Measurements from ENCODE around the gene TAGLN. TPM values are rescaled to one million over a fixed set of nuclear protein-coding genes. Genes with fewer than 3 reads are reported as not detected.

The TAGLN gene
- total RNA-seq, 2 donors from 2014 or later, result 228 to 412 TPM

DNA sequence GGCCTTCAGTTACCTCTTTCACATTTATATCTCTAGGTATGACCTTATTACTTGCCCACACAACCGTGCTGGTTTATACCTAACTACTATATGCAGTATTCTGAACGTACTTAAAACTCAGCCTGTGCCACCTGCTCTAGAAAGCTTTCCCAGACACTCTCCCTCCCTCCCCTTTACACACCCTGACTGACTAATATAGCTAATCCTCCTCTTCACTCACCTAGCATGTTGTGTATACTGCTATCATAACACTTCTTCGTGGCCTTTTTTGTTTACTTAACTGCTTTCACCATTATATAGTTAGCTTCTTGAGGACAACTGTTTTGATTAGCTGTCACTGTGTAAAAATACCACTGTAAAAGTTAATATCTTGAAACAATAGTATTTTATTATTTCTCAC, 56.8 kb downstream of the TAGLN start:
- Mint-ChIP-seq H3K4me3 (no peak overlapping the region), H3K9me3 (no peaks in the 10 kb centered on the region), H3K4me1 (peaks cover 2% of the 10 kb centered on the region), H3K36me3 (ENCODE audit: low read depth) (peaks cover 67% of the 10 kb centered on the region), H3K27ac (no peak overlapping the region), H3K27me3 (ENCODE audit: insufficient read depth) (no peaks in the 10 kb centered on the region)
- WGBS, 2 experiments (ENCODE audit: insufficient coverage in 1 of 2, insufficient read length in 1 of 2), result 96 to 100% methylated on average over 2 to 3 of the region's 3 CpGs
- H3K4me1 ChIP-seq (ENCODE audit: control insufficient read depth, insufficient read depth, low read length), result no peaks in the 10 kb centered on the region
- TF ChIP-seq, protein P1, sequence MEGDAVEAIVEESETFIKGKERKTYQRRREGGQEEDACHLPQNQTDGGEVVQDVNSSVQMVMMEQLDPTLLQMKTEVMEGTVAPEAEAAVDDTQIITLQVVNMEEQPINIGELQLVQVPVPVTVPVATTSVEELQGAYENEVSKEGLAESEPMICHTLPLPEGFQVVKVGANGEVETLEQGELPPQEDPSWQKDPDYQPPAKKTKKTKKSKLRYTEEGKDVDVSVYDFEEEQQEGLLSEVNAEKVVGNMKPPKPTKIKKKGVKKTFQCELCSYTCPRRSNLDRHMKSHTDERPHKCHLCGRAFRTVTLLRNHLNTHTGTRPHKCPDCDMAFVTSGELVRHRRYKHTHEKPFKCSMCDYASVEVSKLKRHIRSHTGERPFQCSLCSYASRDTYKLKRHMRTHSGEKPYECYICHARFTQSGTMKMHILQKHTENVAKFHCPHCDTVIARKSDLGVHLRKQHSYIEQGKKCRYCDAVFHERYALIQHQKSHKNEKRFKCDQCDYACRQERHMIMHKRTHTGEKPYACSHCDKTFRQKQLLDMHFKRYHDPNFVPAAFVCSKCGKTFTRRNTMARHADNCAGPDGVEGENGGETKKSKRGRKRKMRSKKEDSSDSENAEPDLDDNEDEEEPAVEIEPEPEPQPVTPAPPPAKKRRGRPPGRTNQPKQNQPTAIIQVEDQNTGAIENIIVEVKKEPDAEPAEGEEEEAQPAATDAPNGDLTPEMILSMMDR (conservative IDR thresholded peaks at IDR 0.05), result no peak
- H3K27ac ChIP-seq (ENCODE audit: low read depth, low read length), result no peak overlapping the region
- H3K36me3 ChIP-seq (ENCODE audit: control insufficient read depth, insufficient read depth, low read length), result peaks cover 43% of the 10 kb centered on the region
- H3K9me3 ChIP-seq (ENCODE audit: control insufficient read depth, low read length), result no peaks in the 10 kb centered on the region
- no peak overlapping the region for H3K4me3 ChIP-seq (ENCODE audit: low read length)
- no peak overlapping the region for H3K9ac ChIP-seq (ENCODE audit: extremely low read depth, low read length, poor library complexity, severe bottlenecking)
- H3K27me3 ChIP-seq (ENCODE audit: control insufficient read depth, insufficient read depth, low read length, poor library complexity, severe bottlenecking), result no peaks in the 10 kb centered on the region
- DNase-seq, result no peak

GRCh38 chr11:117256573-117256972, 57.4 kb downstream of the TAGLN start:
- TF ChIP-seq, protein P1 (conservative IDR thresholded peaks at IDR 0.05), result no peak
- Histone ChIP-seq H3K27me3 (ENCODE audit: control insufficient read depth, insufficient read depth, low read length, poor library complexity, severe bottlenecking) (no peaks in the 10 kb centered on the region), H3K27ac (ENCODE audit: low read depth, low read length) (no peak overlapping the region), H3K9ac (ENCODE audit: extremely low read depth, low read length, poor library complexity, severe bottlenecking) (no peak overlapping the region), H3K4me1 (ENCODE audit: control insufficient read depth, insufficient read depth, low read length) (no peaks in the 10 kb centered on the region), H3K4me3 (ENCODE audit: low read length) (no peak overlapping the region), H3K36me3 (ENCODE audit: control insufficient read depth, insufficient read depth, low read length) (peaks cover 45% of the 10 kb centered on the region), H3K9me3 (ENCODE audit: control insufficient read depth, low read length) (no peaks in the 10 kb centered on the region)
- H3K9me3 Mint-ChIP-seq, result no peaks in the 10 kb centered on the region
- 95 to 100% methylated on average over 1 of the region's 2 CpGs for WGBS, 2 experiments (ENCODE audit: insufficient coverage in 1 of 2, insufficient read length in 1 of 2)
- H3K4me1 Mint-ChIP-seq, result peaks cover under 1% of the 10 kb centered on the region
- no peak for DNase-seq
- H3K36me3 Mint-ChIP-seq (ENCODE audit: low read depth), result peaks cover 69% of the 10 kb centered on the region
- no peak overlapping the region for H3K4me3 Mint-ChIP-seq
- no peaks in the 10 kb centered on the region for H3K27me3 Mint-ChIP-seq (ENCODE audit: insufficient read depth)
- H3K27ac Mint-ChIP-seq, result no peak overlapping the region

Other genes with a start within 250 kb of the TAGLN start
- 10 to 100 TPM; 37.2 to 43.5 TPM for gene SIK3, start 100.9 kb upstream of the TAGLN start, total RNA-seq
- 100 to 1,000 TPM; 114 to 115 TPM for gene PAFAH1B2, start 55.1 kb upstream of the TAGLN start, total RNA-seq
- gene SIDT2, start 20.6 kb upstream of the TAGLN start, total RNA-seq, result 10 to 100 TPM; 39.3 to 43.0 TPM
- 10 to 100 TPM; 56.5 to 58.6 TPM for gene PCSK7, start 32.7 kb downstream of the TAGLN start, total RNA-seq
- 10 to 100 TPM; 46.4 to 51.1 TPM for gene RNF214, start 33.3 kb downstream of the TAGLN start, total RNA-seq
- 10 to 100 TPM; 15.0 to 15.5 TPM for gene BACE1-AS, start 92.0 kb downstream of the TAGLN start, total RNA-seq
- 10 to 100 TPM; 20.8 to 21.7 TPM for gene BACE1, start 116.9 kb downstream of the TAGLN start, total RNA-seq
- 10 to 100 TPM; 32.7 to 33.6 TPM for gene CEP164, start 128.5 kb downstream of the TAGLN start, total RNA-seq